Measurements from ENCODE around the gene TSHZ2.

The TSHZ2 gene

GRCh38 chr20:53283011-53283410 lies 310.9 kb downstream of the TSHZ2 start:
- DNase-seq (ENCODE audit: low spot score) = no peak

DNA sequence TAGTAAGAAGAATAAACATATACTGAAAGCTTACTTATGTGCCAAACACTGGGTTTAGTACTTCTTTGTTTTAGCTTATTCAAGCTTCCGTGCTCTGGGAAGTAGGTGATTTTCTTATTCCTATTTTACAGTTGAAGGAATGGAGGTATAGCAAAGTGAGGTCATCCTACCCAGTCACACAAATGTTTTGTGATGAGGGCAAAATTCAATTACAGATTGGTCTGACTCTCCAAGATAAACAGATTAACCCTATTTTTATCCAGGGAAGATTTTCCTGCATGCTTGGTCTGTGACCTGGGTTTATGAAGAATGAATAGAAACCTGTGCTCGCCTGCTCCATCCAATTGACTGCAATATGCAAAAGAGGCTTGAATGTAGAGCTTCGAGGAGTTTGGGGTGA lies 311.4 kb downstream of the TSHZ2 start:
- DNase-seq (ENCODE audit: low spot score) = no peak

GRCh38 chr20:53284256-53284655 lies 312.1 kb downstream of the TSHZ2 start:
- DNase-seq (ENCODE audit: low spot score) = no peak

DNA sequence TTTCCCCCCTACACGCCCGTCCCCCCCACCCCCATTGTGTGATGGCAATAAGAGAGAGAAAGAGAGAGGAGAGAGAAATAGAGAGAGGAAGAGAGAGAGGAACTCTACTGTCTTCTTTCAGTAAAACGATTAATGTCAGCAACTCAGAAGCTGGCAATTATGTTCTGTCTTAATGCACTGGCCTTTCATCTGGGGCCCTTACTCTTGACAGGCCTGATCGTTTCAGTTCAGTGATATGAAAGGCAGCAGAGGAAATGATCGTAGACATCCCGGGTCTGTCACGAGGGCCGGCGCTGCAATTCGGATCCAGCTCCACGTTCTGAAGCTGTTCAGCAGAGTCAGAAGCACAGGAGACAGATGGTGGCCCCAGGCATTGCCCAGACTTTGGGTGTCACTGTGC lies 312.5 kb downstream of the TSHZ2 start:
- no peak for DNase-seq (ENCODE audit: low spot score)

DNA sequence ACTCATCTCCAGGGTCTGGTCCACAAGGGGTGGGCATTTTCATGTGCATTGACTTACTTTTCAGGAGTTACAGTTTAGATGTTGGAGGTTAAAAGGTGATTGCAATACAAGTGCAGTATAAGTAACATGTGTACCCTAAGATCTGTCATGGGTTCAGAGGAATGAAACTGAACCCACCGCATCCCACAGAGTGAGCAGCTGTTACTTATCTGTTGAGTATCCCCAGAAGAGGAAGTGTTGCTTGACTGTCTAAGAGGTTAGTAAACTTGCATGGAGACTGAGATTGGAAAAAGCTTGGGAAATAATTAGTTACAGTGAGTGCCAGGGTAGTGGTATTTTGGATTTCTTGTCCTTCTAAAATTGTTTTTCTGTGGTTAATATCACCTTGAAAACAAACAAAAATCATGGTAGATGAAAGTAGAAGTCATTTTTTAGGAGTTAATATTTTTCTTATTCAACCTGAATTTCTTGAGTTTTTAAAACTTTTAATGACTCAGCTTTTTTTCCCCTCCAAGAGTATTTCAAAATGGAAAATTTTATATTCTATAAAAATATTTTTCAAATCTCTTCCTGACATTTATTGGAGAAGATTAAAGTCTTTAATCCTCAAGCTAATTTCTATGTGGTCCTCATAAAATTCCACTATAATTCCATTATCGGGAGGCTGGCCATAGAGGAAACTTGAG lies 315.3 kb downstream of the TSHZ2 start:
- DNase-seq (ENCODE audit: low spot score) = no peak

GRCh38 chr20:53291548-53291947 lies 319.4 kb downstream of the TSHZ2 start:
- no peak for DNase-seq (ENCODE audit: low spot score)

DNA sequence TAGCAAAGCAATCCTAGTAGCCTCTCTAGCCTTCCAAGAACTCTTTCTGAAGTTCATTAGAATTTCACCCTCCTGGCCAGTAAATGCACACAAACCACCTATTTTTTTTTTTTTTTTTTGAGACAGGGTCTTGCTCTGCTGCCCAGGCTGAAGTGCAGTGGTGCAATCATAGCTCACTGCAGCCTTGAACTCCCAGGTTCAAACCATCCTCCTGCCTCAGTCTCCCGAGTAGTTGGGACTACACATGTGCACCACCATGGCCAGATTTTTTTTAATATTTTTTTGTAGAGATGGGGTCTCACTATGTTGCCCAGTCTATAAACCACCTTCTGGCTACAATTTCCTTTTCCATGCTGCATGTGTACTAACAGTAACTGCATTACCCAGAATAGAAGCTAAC lies 320.2 kb downstream of the TSHZ2 start:
- DNase-seq (ENCODE audit: low spot score) = no peak

DNA sequence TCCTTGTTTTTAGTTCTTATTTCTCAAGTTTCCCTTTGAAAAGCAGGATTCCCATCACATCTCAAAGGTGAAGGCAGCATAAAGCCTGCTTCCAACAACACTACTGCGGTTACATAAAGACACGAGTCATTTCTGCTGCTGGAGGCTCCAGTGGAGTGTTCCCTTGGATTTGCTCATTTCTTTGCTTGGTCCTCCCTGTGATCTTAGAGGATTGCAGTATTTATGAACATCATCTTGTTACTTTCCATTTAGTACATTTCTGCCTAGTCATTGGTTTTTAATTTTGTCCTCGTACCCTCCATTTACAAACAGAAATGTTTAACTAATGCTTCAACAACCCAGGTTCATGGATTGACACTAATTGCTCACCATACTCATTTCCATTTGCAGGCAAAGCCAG lies 322.6 kb downstream of the TSHZ2 start:
- no peak for DNase-seq (ENCODE audit: low spot score)

DNA sequence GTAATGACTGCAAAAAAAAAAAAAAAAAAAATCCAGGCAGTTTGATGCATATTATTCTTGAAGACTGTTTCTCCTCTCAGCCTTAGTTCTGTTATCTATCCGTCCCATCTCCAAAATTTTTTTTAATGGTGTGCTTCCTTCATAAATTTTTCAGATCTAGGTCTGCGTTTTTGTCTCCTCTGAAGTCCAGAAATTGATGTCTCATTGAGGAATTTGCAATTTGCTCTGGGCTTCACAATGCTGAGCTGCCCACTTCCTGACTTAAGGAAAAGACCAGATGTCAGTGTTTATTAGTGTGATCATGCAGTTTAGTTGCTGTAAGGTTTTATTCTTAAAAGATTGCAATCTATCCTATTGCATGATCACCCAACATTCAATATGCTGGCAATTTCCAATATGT lies 323.9 kb downstream of the TSHZ2 start:
- no peak for DNase-seq (ENCODE audit: low spot score)

DNA sequence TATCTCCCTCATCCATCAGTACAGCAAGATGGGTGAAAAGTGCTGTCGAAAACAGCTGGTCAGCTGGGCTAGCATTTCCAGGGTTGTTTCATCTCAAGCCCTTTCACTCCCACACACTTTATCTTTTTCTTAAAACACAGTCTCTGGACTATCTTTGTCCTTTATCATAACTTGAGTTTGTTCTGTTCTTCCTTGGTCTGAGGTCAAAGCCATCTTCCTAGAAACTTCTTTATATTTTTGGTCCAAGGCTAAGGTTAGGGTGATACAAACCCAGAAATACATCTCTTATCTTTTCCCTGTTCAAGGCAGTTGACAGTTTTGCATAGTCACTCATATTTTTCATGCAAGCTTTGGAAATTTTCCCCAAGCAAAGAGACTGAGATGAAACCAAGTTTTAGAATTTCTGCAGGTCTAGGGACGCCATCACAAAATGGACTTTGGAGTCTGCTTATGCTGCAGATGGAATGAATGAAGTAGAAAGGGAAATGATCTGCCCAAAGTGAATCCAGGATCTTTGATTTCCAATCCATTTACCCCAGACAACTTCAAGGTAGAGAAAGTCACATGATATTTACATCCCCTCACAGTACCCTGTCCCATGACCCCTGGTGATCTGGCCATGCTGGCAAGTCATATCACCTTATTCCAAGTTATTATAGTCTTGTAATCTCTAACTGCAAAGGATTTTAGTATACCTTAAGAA lies 324.4 kb downstream of the TSHZ2 start:
- DNase-seq (ENCODE audit: low spot score) = no peak

GRCh38 chr20:53297154-53297529 lies 325.0 kb downstream of the TSHZ2 start:
- DNase-seq (ENCODE audit: low spot score) = no peak

DNA sequence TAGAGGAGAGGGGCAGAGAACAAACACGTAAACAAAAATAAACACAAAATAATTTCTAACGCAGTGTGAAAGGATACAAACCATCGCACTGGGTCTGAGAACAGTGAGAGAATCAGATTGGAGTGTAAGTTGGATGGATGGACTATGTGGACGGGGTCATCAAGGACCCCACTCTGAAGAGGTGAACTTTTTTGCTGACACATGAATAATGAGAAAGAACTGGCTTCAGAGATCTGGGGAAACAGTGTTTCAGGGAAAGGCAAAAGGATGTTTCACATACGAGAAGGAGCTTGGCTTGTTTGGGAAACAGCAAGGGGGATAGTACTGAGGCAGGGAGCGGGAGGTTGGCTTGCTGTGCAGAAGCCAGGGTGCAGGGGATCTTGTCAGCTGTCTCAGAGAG lies 326.1 kb downstream of the TSHZ2 start:
- DNase-seq (ENCODE audit: low spot score) = no peak

GRCh38 chr20:53298911-53299310 lies 326.8 kb downstream of the TSHZ2 start:
- DNase-seq (ENCODE audit: low spot score) = no peak

DNA sequence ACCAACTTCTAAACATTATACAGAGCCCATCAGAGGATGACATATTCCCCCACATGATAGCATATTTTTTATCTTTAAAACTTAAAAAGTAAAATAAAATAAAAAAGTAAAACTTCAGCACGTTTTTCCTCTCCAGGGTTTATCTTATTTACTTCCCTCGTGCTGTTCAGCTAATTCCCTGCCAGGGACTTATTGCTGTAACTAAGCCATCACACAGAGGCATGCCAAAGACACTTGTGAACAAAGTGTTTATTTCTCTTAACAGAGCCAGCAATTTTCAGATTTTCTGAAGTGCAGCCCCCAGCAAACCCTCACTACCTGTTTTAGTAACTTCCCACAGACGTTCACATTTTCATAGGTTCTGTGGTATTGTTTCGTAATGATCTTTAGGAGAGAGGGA lies 327.7 kb downstream of the TSHZ2 start:
- DNase-seq (ENCODE audit: low spot score) = no peak

DNA sequence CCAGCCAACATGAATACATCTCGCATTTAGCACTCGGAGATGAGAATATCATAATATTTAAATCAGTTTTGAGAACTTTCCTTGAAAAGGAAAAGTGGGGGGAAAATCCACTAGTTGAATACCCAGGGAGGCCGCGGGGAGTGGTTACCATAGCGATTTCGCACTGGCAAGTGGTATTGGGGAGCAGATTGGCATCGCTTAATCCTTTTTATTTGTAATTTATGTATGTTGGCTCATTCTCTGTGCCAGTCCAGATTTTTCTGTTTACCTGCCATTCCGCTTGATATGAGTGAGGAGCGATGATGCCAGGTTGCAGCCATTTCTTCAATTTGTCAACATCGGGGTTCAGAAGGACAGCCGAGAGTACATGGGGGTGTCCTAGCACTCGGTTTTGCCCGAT lies 329.7 kb downstream of the TSHZ2 start:
- DNase-seq (ENCODE audit: low spot score) = no peak

- DNase-seq (ENCODE audit: low spot score) = no peak
Observed at GRCh38 chr20:53302695-53303412, 330.7 kb downstream of the TSHZ2 start.

DNA sequence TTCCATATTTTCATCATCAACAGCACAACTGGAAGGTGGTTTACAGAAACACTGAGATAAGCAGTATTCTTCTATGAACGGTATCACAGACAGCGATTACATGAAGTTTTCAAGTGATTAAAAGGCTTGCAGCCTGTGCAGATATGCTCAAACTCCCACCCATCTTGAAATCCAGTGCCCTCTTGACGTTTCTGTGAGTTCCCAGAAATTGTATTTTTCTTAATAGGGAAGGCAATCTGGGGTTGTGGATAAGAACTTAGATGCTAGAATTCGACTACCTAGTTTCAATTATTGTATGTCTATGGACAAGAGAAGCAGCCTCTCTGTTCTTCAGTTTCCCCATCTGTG lies 331.2 kb downstream of the TSHZ2 start:
- no peak for DNase-seq (ENCODE audit: low spot score)

DNA sequence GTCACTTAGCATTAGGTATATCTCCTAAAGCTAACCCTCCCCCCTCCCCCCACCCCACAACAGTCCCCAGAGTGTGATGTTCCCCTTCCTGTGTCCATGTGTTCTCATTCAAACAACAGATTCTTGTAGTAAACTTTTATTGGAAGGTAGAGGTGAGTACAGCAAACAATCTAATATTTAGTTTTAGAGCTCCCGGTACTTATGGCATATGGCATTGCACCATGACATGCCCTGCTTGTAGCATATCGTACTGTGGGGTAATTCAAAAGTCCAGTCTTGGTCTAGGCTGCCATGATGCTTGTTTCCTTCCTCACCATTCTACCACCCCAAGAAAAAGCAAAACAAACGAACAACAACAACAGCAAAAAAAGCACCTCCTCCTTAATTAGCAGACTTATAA lies 332.0 kb downstream of the TSHZ2 start:
- DNase-seq (ENCODE audit: low spot score) = no peak

DNA sequence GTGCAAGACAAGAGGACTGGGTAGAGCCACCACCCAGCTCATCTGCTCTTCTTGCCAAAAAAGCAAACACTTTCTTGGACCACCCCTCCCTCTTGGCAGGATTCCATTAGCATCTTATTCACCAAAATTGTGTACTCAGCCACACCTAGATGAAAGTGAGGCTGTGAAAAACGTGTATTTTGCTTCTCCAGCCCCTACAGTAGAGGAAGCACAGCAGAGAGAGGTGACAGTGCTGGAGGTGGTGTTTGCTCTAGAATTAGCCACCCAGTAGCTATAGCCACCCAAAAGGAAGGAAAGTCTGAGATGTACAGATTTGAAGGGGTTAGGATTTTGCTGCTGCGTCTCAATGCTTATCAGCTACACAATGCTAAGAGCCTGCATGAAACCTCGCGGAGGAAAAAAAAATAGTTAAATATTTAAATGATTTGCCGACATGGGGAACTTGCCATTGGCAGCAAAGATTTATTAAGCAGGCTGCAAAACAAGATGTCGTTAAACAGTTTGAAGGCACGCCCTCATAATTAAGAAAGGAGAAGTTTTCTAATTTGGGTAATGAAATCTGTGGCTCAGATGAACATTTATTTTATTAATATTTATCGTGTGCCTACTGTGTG lies 334.1 kb downstream of the TSHZ2 start:
- no peak for DNase-seq (ENCODE audit: low spot score)

DNA sequence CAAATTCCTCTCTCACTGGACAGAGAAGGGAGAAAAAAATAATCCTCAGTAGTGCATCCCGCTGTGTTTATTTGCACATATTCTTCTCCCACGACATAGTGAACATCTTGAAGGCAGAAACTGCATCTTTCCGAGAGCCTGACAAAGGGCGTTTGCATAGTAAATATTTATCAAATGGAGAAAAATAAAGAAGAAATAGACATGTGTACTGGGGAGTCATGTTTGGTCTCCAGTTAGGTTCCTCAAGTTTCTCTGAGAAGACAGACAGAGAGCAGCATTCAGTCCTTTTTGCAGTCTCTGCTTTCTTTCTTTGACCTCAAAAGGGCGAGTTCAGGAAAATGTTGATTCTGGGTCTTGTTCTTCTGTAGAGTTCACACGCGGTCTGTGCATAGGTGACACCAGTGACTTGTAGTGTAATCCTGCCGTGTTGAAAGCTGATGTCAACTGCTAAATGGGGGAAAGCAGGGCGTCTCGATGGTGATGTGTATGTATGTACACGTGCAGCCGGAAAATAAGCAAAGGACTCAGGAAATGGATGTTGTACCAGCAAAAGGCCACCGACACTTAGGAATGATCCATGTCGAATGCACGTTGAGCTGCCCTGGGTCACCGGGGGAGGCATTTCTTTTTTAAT lies 335.9 kb downstream of the TSHZ2 start:
- DNase-seq (ENCODE audit: low spot score) = no peak

- DNase-seq (ENCODE audit: low spot score) = no peak
Observed at GRCh38 chr20:53309515-53309914, 337.4 kb downstream of the TSHZ2 start.

- no peak for DNase-seq (ENCODE audit: low spot score)
Observed at GRCh38 chr20:53312957-53313356, 340.8 kb downstream of the TSHZ2 start.
